ENCODE data around the gene IGF2BP2.
"Not testable (repeated sequence)": the region's sequence is repeated elsewhere in the genome, so short reads cannot be mapped to it uniquely, and the experiment has no call there.

IGF2BP2 gene

DNA sequence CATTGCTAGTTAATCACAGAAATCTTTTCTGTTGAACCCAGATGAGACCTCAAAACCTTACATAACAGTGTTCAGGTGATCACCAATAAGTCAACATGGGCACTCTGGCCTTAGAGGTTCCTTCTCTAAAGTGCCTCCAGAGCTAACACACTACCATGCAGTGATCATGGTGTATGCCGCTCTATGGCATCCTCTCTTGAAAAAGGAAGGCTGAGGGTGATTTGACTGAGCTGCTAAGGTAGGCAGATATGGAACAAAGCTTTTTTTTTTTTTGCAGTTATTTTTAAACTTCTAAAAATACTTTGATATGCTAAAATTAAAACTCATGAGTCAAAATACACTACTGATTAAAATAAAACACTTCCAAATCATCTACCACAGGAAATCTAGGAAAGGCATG lies 46.0 kb downstream of the IGF2BP2 start:
- no peak for DNase-seq (ENCODE audit: low read depth)
- H3K4me3 ChIP-seq (ENCODE audit: low read depth, low read length): no peak overlapping the region
- TF ChIP-seq CTCF (IDR thresholded peaks at IDR 0.05; ENCODE audit: low read depth, low read length, missing control alignments): no peak

- no peak for TF ChIP-seq CTCF (IDR thresholded peaks at IDR 0.05; ENCODE audit: low read depth, low read length, missing control alignments)
- H3K4me3 ChIP-seq (ENCODE audit: low read depth, low read length): no peak overlapping the region
- no peak for DNase-seq (ENCODE audit: low read depth)
Observed at GRCh38 chr3:185778094-185778493, 46.7 kb downstream of the IGF2BP2 start.

DNA sequence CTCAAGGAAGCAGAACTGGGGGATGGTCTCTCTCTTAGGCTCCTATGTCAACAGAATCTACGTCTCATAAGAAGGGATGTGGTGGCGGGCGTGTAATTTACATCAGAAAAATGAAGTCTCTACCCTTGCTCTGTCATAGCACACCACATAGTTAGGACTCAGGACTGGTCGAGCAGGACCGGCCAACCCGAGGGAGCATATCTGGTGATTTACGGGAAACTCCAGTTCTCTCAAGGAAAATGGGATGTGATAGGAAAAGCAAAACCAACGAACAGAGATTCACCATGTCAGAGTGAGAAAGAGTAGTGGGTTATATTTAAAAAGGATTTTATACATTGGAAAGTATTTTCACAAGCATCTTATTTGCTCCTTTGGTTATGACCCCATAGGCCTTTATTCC lies 54.7 kb downstream of the IGF2BP2 start:
- no peak for DNase-seq (ENCODE audit: low read depth)
- no peak for TF ChIP-seq CTCF (IDR thresholded peaks at IDR 0.05; ENCODE audit: low read depth, low read length, missing control alignments)
- no peak overlapping the region for H3K4me3 ChIP-seq (ENCODE audit: low read depth, low read length)

DNA sequence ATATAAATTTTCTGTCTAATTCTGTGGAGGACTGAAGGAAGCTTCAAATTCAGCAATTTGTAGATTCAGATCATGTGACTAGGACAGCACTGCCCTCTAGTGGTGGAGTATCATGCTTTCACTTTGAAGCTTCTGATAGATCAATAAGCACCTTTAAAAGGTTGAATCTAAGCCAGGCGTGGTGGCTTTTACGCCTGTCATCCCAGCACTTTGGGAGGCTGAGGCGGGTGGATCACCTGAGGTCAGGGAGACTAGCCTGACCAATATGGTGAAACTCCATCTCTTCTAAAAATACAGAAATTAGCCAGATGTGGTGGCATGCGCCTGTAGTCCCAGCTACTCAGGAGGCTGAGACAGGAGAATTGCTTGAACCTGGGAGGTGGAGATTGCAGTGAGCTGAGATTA lies 56.3 kb downstream of the IGF2BP2 start:
- H3K4me3 ChIP-seq (ENCODE audit: low read depth, low read length): not testable (repeated sequence)
- peak; percentile 62 for DNase-seq (ENCODE audit: low read depth)
- TF ChIP-seq CTCF (IDR thresholded peaks at IDR 0.05; ENCODE audit: low read depth, low read length, missing control alignments): peak; percentile 68

GRCh38 chr3:185767002-185767688 lies 57.7 kb downstream of the IGF2BP2 start:
- DNase-seq (ENCODE audit: low read depth): no peak
- H3K4me3 ChIP-seq (ENCODE audit: low read depth, low read length): no peak overlapping the region
- no peak for TF ChIP-seq CTCF (IDR thresholded peaks at IDR 0.05; ENCODE audit: low read depth, low read length, missing control alignments)

GRCh38 chr3:185766329-185767001 lies 58.4 kb downstream of the IGF2BP2 start:
- H3K4me3 ChIP-seq (ENCODE audit: low read depth, low read length): no peak overlapping the region
- TF ChIP-seq CTCF (IDR thresholded peaks at IDR 0.05; ENCODE audit: low read depth, low read length, missing control alignments): no peak
- DNase-seq (ENCODE audit: low read depth): no peak

- H3K4me3 ChIP-seq (ENCODE audit: low read depth, low read length): no peak overlapping the region
- TF ChIP-seq CTCF (IDR thresholded peaks at IDR 0.05; ENCODE audit: low read depth, low read length, missing control alignments): no peak
- no peak for DNase-seq (ENCODE audit: low read depth)
Observed at GRCh38 chr3:185764980-185765370, 59.9 kb downstream of the IGF2BP2 start.
